Thyroid gland (tissue), 4 donors: ENCODE data around the gene TC2N. TPM values are rescaled to one million over a fixed set of nuclear protein-coding genes. Genes with fewer than 3 reads are reported as not detected.

Experiments used
- DNase-seq, 2 donors: peaks; one replicate each; pipeline ENCODE4 v3.0.0-alpha.2; 2019
- H3K27ac ChIP-seq, 3 donors: fragments of 200-600 bp; sonication (generic); 1 replicate in 2 of 3; 2 replicates in 1 of 3; pipeline ENCODE4 v1.5.1; 2016 to 2019; ENCODE audit warnings: mild to moderate bottlenecking in 1 of 3, moderate library complexity in 1 of 3
- H3K27me3 ChIP-seq: fragments of 200-600 bp; sonication (generic); one replicate; pipeline ENCODE4 v1.5.1; 2019
- H3K36me3 ChIP-seq, 2 donors: fragments of 200-600 bp; sonication (generic); one replicate each; pipeline ENCODE4 v1.5.1; 2016 to 2019
- H3K4me1 ChIP-seq, 2 donors: fragments of 200-600 bp; sonication (generic); one replicate each; pipeline ENCODE4 v1.5.1; 2017 to 2019
- H3K4me3 ChIP-seq, 3 donors: fragments of 200-600 bp; sonication (generic); replicated peaks in 1 of 3; 1 replicate in 2 of 3; 2 replicates in 1 of 3; pipeline ENCODE4 v1.5.1; 2016; ENCODE audit warnings: mild to moderate bottlenecking in 1 of 3
- H3K9me3 ChIP-seq: fragments of 200-600 bp; sonication (generic); one replicate; pipeline ENCODE4 v1.5.1; 2017
- POLR2A ChIP-seq, 2 donors: fragments of 450-650 bp; IDR thresholded peaks; one replicate each; pipeline ENCODE4 v1.6.1; 2017; ENCODE audit warnings: antibody characterized with exemption in 2 of 2, mild to moderate bottlenecking in 2 of 2, moderate library complexity in 1 of 2
- WGBS, 2 donors: methylation state at CpG; one replicate each; pipeline ENCODE4 v1.1.5; 2017; 5-methylcytosine and 5-hydroxymethylcytosine counted together
- intact Hi-C: fragments of 100-400 bp; cut with DNase I; formaldehyde crosslinking; loops from one replicate; pipeline ENCODE4 v1.15.1; 2023
- total RNA-seq, 4 donors: library from RNA; depleted of rRNA; stranded (reverse); fragments of >200 nt; gene quantifications; one replicate each; pipeline ENCODE4 v1.2.3, GENCODE V29; 2016
- TF ChIP-seq, protein P1 (sequence below), 6 experiments: fragments of 200-600 bp in 3 of 6; fragments of 450-650 bp in 3 of 6; sonication (generic) in 3 of 6; IDR thresholded peaks; one replicate each; pipeline ENCODE4 v1.5.1; 2016 to 2019; ENCODE audit warnings: antibody characterized with exemption in 6 of 6, mild to moderate bottlenecking in 2 of 6, inconsistent platforms in 1 of 6, moderate library complexity in 1 of 6

The TC2N gene
- total RNA-seq, 4 donors from 2014 or later: 57.5 to 102 (median 78.0) TPM

DNA sequence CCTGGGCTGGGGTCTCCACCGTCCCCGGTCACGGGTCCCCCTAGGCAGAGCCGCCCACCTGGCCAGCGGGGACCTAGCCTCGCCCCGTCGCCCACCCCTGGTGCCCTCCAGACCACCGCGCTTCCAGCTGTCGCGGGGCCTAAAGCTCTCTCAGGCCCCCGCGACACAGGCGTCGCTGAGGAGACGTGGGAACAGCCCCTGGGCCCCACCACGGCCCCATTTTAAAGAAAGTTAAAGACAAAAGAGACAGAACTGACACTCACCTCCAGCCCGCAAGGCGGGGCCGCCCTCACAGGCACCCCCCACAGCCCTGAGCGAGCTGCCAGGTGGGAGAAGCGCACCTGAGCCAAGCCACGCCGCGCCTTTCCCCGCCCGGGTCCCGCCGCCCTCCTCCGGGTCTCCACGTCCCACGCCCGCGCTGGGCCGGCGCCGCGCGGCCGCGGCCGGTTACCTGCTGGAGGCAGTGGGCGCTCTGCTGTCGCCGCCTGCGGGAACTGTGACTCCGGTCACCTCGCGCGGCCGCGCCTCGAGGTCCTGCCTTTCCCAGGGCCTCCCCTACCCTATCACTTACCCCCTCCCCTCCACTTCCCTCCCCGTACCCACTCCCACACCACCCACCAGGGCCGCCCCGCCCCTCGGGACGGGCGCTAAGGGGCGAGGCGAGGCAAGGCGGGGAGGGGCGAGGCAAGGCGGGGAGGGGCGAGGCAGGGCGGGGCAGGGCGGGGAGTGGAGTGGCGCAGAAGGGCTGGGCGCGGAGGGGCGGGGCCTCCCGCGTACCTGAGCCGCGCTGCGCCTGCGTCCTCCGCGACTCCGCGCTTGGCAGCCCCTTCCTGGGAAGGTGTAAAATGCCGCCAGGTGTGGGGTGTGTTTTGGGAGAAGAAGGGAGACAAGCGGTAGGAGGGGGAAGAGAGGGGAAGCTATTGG is 31.2 kb downstream of the TC2N start:
- Histone ChIP-seq H3K4me1 (peaks cover 13 to 16% of the 10 kb centered on the region in 2 donors), H3K36me3 (no peaks in the 10 kb centered on the region), H3K4me3 (peak overlapping the region; percentile 71 to 85 (median 79)), H3K27me3 (no peaks in the 10 kb centered on the region), H3K27ac (peak overlapping the region; percentile 77 to 93 (median 92)), H3K9me3 (no peaks in the 10 kb centered on the region)
- DNase-seq: peak; percentile 92 to 95
- 0 to 1% methylated on average over 20 to 54 of the region's 84 CpGs for WGBS, 2 donors
- TF ChIP-seq, protein P1, sequence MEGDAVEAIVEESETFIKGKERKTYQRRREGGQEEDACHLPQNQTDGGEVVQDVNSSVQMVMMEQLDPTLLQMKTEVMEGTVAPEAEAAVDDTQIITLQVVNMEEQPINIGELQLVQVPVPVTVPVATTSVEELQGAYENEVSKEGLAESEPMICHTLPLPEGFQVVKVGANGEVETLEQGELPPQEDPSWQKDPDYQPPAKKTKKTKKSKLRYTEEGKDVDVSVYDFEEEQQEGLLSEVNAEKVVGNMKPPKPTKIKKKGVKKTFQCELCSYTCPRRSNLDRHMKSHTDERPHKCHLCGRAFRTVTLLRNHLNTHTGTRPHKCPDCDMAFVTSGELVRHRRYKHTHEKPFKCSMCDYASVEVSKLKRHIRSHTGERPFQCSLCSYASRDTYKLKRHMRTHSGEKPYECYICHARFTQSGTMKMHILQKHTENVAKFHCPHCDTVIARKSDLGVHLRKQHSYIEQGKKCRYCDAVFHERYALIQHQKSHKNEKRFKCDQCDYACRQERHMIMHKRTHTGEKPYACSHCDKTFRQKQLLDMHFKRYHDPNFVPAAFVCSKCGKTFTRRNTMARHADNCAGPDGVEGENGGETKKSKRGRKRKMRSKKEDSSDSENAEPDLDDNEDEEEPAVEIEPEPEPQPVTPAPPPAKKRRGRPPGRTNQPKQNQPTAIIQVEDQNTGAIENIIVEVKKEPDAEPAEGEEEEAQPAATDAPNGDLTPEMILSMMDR (IDR thresholded peaks at IDR 0.05): peak in 1 of 6 experiments; percentile 13
- TF ChIP-seq POLR2A (IDR thresholded peaks at IDR 0.05): peak; percentile 24 to 89
- intact Hi-C loops: no loop called here

DNA sequence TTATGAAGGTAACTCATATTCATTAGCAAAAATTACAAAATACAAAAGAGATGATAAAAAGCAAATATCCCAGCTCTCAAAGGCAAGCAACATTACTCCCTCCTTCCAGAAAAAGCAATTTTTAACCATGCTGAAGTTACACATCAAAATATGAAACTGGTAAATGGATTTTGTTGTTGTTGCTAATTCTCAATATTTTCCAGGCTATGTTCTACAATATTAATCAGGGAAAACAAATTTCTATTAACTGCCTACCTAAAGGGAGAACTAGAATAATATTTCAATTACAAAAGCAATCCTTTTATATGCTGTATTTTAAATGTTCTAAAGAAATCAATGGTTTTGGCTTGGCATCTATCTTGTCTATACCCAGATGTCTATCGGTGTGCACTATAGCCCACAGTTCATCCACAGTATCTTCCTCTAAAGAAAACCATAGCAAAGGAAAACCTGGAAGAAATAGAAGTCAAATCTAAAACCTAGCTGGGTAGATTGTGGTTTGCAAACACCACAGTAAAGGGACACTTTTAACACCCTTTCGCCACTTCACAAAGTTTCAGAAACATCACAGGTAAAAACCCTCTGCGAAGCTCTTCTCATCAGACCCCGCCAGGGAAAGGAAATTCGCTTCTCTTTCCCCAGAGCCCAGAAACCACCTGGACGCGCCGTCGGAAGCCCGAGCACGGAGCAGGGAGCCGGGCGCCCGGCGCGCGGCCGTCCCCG is 32.0 kb downstream of the TC2N start:
- intact Hi-C loops: no loop called here
- TF ChIP-seq, protein P1 (IDR thresholded peaks at IDR 0.05): no peak
- TF ChIP-seq POLR2A (IDR thresholded peaks at IDR 0.05): no peak
- 16 to 32% methylated on average over 7 to 12 of the region's 19 CpGs for WGBS, 2 donors
- Histone ChIP-seq H3K4me1 (peaks cover 15 to 19% of the 10 kb centered on the region in 2 donors), H3K36me3 (no peaks in the 10 kb centered on the region), H3K9me3 (no peaks in the 10 kb centered on the region), H3K4me3 (peak overlapping the region; percentile 71 to 85 (median 79)), H3K27ac (peak overlapping the region; percentile 77 to 93 (median 92)), H3K27me3 (no peaks in the 10 kb centered on the region)
- peak; percentile 27 to 31 for DNase-seq

DNA sequence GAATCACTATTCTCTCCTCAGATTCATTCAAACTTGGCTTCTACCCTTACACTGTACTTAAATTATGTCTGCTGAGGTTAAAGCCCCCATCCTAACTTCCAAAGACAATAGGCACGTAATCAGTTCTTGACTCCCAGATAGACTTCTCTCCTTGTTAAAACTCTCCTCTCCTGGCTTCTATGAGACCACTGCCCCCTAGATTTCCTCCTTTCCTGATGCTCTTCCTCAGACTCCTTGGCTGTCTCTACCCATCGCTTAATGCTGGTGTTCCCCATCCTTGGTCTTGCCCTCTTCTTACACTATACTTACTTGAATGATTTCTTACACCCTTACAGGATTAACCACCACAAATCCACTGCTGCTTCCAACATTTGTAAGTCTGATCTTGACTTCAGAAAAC is 32.8 kb downstream of the TC2N start:
- Histone ChIP-seq H3K27me3 (no peaks in the 10 kb centered on the region), H3K36me3 (no peaks in the 10 kb centered on the region), H3K27ac (no peak overlapping the region), H3K4me1 (peaks cover 23 to 27% of the 10 kb centered on the region in 2 donors), H3K4me3 (no peak overlapping the region), H3K9me3 (no peaks in the 10 kb centered on the region)
- TF ChIP-seq, protein P1 (IDR thresholded peaks at IDR 0.05): no peak
- TF ChIP-seq POLR2A (IDR thresholded peaks at IDR 0.05): no peak
- WGBS, 2 donors: 91% methylated on average over 2 of the region's 2 CpGs
- intact Hi-C loops: no loop called here
- no peak for DNase-seq

DNA sequence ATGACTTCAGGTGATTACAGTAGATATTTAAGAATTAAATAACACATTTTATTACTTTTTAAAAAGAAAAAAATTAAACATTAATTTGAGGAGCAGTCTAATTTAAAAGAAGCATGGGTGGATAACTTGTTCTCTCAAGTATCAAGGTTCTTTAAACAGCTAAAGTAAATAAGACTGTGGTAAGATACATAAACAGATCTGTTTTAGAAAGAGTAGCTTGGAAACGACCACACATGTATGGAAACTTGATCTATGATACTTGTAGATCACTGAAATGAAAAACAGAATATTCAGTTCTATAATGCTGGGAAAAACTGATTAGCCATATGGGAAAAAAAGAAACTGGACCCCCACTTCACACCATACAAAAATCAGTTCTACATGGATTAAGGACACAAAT is 36.0 kb downstream of the TC2N start:
- Histone ChIP-seq H3K27me3 (no peaks in the 10 kb centered on the region), H3K27ac (peak overlapping the region; percentile 75 to 83 (median 81)), H3K36me3 (no peaks in the 10 kb centered on the region), H3K4me3 (no peak overlapping the region), H3K9me3 (no peaks in the 10 kb centered on the region), H3K4me1 (peaks cover 22 to 34% of the 10 kb centered on the region in 2 donors)
- intact Hi-C loops: no loop called here
- WGBS, 2 donors: 12% methylated on average over 1 of the region's 1 CpG
- DNase-seq: no peak
- no peak for TF ChIP-seq POLR2A (IDR thresholded peaks at IDR 0.05)
- TF ChIP-seq, protein P1 (IDR thresholded peaks at IDR 0.05): no peak
